HT1080 (cell line): Measurements from ENCODE around the gene FAM107B. TPM values are rescaled to one million over a fixed set of nuclear protein-coding genes. Genes with fewer than 3 reads are reported as not detected.
"Not testable (repeated sequence)": the region's sequence is repeated elsewhere in the genome, so short reads cannot be mapped to it uniquely, and the experiment has no call there.

Experiments used
- DNase-seq: peaks from one replicate; pipeline ENCODE4 v3.0.0-alpha.2; 2015; ENCODE audit warnings: low read depth
- total RNA-seq: library from RNA; depleted of rRNA; stranded (reverse); fragments of >200 nt; shearing (Covaris generic); gene quantifications from 2 replicates; pipeline ENCODE4 v1.2.3, GENCODE V29; 2014

The FAM107B gene
- total RNA-seq, 1 experiment from 2014 or later = 9.8 TPM

DNA sequence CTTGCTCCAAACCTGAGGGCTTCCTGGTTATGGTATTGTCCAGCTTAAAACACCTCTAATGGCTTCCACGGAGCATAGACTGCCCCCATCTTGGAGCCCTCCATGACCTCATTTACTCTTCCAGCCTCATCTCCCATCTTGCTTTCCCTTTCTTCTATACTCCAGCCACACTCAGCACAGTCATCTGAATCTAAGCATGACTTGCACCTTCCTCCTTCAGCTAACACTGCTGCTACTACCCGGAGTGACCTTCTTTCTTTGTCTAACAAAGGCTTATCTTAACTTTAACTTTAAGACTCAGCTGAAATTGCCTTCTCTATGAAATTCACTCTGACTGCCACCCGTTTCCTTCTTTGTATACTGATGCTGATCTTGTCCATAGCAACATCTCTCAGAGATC is 135.1 kb downstream of the FAM107B start:
- no peak for DNase-seq

- DNase-seq = no peak
These were observed 139.5 kb downstream of the FAM107B start for GRCh38 chr10:14635043-14635710.

DNA sequence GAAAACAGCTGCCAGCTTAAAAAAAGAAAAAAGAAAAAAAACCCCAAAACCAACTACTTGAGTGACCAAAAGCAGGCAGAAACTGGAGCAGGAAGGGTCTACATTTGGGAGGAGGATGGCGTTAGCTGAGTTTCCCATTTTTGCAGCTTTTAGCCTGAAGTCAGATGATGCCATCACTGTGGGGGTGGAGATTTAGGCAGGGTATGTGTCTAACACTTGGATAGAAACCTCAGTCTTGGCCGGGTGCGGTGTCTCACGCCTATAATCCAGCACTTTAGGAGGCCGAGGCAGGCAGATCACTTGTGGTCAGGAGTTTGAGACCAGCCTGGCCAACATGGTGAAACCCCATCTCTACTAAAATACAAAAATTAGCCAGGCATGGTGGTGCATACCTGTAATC is 140.1 kb downstream of the FAM107B start:
- DNase-seq = not testable (repeated sequence)

GRCh38 chr10:14625765-14626525 is 148.8 kb downstream of the FAM107B start:
- no peak for DNase-seq

DNA sequence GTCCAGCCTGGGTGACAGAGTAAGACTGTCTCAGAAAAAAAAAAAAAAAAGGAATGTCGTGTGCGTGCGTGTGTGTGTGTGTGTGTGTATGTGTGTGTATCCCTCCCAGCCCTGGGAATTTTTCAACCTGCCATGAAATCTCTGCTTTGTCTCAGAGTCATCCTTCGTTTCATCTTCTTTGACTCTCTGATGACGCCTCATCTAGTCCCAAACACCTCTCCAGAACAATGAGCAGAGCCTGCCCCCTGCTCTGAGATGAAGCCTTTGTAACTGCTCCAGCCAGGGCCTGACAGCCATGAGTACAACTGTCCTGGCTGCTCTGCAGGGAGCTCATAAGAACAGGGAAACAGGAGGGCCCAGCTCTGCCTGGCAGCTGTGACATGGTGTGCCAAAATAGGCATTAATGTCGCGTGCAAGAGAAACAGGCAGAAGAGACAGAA is 149.5 kb downstream of the FAM107B start:
- DNase-seq = no peak

DNA sequence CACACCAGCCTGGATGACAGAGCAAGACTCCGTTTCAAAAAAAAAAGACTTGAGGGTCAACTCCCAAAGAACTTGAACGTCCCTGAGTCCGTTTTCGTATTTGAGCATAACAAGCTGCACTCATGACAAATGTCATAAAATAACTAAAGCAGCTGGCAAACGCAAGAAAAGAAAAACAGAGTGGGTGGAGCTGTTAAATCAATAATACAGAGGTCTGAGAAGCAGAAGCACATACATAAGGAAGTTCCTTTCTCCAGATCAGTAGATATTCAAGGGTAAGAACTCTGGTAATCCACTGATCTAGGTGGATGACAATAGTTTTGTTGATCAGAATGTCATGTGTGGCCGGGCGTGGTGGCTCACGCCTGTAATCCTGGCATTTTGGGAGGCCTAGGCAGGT is 150.1 kb downstream of the FAM107B start:
- DNase-seq = no peak

DNA sequence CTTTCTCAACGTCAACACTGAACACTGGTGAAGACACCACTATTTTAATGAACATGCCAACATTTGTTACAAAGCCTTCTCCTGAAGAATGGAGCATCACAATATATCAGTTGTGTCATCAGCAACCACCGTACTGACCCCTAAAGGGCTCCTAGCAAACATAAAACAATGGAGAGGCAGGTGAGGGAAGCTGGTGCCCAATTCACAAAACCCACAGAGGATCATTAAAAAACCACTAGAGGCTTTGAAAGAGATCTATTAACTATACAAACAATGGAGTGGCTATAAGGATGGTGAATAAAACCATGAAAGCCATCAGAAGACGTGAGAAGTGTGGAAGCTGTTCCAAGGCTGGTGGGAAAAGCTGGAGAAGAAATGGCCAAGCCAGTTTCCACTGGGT is 150.8 kb downstream of the FAM107B start:
- DNase-seq = no peak

GRCh38 chr10:14621037-14621436 is 153.7 kb downstream of the FAM107B start:
- DNase-seq = no peak

DNA sequence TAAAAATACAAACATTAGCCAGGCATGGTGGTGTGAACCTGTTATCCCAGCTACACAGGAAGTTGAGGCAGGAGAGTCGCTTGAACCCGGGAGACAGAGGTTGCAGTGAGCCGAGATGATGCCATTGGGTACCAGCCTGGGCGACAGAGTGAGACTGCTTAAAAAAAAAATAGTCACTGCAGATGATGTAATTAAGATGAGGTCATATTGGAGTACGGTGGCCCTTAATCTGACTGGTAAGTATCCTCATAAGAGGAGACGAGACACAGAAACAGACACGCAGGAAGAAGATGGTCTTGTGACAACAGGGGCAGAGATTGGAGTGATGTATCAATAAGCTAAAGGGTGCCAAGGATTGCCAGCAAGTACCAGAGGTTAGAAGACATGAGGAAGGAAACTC is 156.0 kb downstream of the FAM107B start:
- no peak for DNase-seq

- DNase-seq = peak; percentile 25
These were observed 156.8 kb downstream of the FAM107B start for GRCh38 chr10:14617852-14618251.

GRCh38 chr10:14616955-14617730 is 157.6 kb downstream of the FAM107B start:
- DNase-seq = no peak

DNA sequence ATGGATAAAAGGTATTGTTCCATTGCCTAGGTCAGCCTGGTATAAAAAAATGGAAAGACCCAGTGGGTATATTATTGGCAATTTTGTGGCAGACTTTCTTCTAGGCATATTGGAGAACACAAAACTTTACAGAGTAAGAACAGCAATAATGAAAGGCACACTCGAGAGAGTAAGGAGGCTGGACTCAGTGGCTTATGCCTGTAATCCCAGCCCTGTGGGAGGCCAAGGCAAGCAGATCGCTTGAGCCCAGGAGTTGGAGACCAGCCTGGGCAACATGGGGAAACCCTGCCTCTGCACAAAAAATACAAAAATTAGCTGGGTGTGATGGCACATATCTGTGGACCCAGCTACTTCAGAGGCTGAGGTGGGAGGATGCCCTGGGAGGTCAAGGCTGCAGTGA is 158.2 kb downstream of the FAM107B start:
- no peak for DNase-seq

GRCh38 chr10:14613588-14613920 is 161.1 kb downstream of the FAM107B start:
- DNase-seq = no peak

- no peak for DNase-seq
These were observed 161.7 kb downstream of the FAM107B start for GRCh38 chr10:14612873-14613587.

DNA sequence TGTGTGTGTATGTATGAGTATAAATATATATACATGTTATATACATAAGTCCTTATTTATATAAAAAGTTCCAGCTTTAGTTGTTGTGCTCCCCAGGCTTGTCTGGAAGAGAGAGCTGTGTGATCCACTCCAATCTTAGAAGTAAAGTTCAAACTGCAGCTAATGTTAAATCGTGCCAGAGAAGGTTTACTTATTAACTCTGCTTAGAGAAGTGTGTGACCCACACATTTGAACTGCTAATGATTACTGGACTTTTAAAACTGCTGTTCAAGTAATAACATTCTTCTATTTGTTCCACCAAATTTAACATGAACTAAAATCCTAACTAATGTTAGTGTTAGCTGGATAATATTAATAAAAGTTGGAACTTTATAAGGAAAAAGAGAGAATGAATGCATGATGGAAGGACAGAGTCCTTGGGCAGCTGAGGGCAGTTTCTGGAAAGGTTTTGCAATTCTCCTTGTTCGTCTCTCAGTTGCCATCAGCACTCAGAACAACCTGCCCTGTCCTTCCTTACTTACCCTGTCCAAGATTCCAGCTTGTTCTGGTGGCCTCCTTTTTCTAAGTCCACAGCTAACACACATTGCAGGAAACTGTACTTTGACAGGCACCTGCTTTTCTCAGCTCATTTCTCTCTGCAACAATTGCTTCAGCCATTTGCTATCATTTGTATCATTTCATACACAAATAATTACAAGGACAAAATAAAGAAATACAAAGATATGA is 162.6 kb downstream of the FAM107B start:
- no peak for DNase-seq

- DNase-seq = no peak
These were observed 165.5 kb downstream of the FAM107B start for GRCh38 chr10:14609178-14609577.

GRCh38 chr10:14608381-14609001 is 166.2 kb downstream of the FAM107B start:
- DNase-seq = no peak

GRCh38 chr10:14606633-14607032 is 168.1 kb downstream of the FAM107B start:
- DNase-seq = no peak

GRCh38 chr10:14605231-14605925 is 169.3 kb downstream of the FAM107B start:
- DNase-seq = peak; percentile 51
